Measurements from ENCODE around the gene LSAMP. TPM values are rescaled to one million over a fixed set of nuclear protein-coding genes. Genes with fewer than 3 reads are reported as not detected.
A peak's percentile ranks its signal among the peaks of the same experiment; 100 is the strongest.

The LSAMP gene
- total and polyA plus RNA-seq, 9 of the 15 experiments (the other 6 are each of a cell fraction or from before 2014, with no cell fraction given): 0.09 to 0.11 TPM; not detected in 7

GRCh38 chr3:116019254-116019763, 426.0 kb downstream of the LSAMP start:
- no peaks in the 10 kb centered on the region for H3K79me2 ChIP-seq (ENCODE audit: control insufficient read depth, insufficient read depth, low read length)
- FAIRE-seq: peak; percentile 80
- BruUV-seq (replicated peaks): no TSS peak
- H3K4me2 ChIP-seq (ENCODE audit: insufficient read depth, low read length): peak overlapping the region; percentile 39; the same call in 1 of the 2 replicates
- ChIA-PET CTCF (ENCODE audit: low intra/inter-chr PET ratio) (no interaction called here), POLR2A (interaction anchor here (0.6 kb wide), 1 partner anchor 8 kb away, joined by 3 read pairs; no protein-coding TSS in a partner anchor)
- H3K27me3 ChIP-seq (ENCODE audit: control insufficient read depth in 2 of 2, insufficient read depth in 2 of 2, low read length in 2 of 2): no peaks in the 10 kb centered on the region
- peaks cover 0 to 5% of the 10 kb centered on the region in 2 experiments; a peak in 2 of 5 replicates for H3K4me1 ChIP-seq (replicated peaks in 1 of 2; ENCODE audit: control insufficient read depth in 2 of 2, insufficient read depth in 2 of 2, low read length in 2 of 2)
- in situ Hi-C loops (cut with MboI) (no loop called here), intact Hi-C loops (cut with micrococcal nuclease) (no loop called here)
- H2AFZ ChIP-seq (ENCODE audit: low read depth, low read length): peak overlapping the region; percentile 78
- no peaks in the 10 kb centered on the region for H4K20me1 ChIP-seq (replicated peaks; ENCODE audit: control insufficient read depth, insufficient read depth, low read length)
- peak; percentile 64 for TF ChIP-seq C11orf30 (IDR thresholded peaks at IDR 0.05; ENCODE audit: low read depth)
- no peak for TF ChIP-seq MYNN (IDR thresholded peaks at IDR 0.05)
- no peak for TF ChIP-seq MYNN (CRISPR knock-in tag; IDR thresholded peaks at IDR 0.05)
- no peak for TF ChIP-seq E2F3 (CRISPR knock-in tag; IDR thresholded peaks at IDR 0.05)
- TF ChIP-seq TAL1 (IDR thresholded peaks at IDR 0.05): peak; percentile 16; the same call in 1 of the 2 replicates
- peak; percentile 16; the same call in 1 of the 2 replicates for TF ChIP-seq MAFG (tag; conservative IDR thresholded peaks at IDR 0.05)
- peak; percentile 23; the same call in 1 of the 2 replicates for TF ChIP-seq ARID1B (IDR thresholded peaks at IDR 0.05)
- no peak for TF ChIP-seq ZSCAN29 (IDR thresholded peaks at IDR 0.05)
- TF ChIP-seq TCF3 (CRISPR knock-in tag; IDR thresholded peaks at IDR 0.05): peak; percentile 35; the same call in 1 of the 2 replicates
- TF ChIP-seq ZNF316 (IDR thresholded peaks at IDR 0.05): peak; percentile 79
- TF ChIP-seq CBFA2T3 (IDR thresholded peaks at IDR 0.05): peak; percentile 44
- TF ChIP-seq FOXA1 (IDR thresholded peaks at IDR 0.05; ENCODE audit: borderline replicate concordance): no peak
- 22% methylated on average over 4 of the region's 4 CpGs for WGBS (ENCODE audit: insufficient coverage, low coverage, missing lambda C conversion rate)
- H3K27ac ChIP-seq (ENCODE audit: extremely low read depth, low read depth, low read length): no peak overlapping the region
- H3K9me3 ChIP-seq (replicated peaks; ENCODE audit: control insufficient read depth, insufficient read depth, low read depth, low read length): no peaks in the 10 kb centered on the region
- DNase-seq (ENCODE audit: extremely low read depth in 1 of 4, low spot score in 3 of 4): peak in 1 of 4 experiments; percentile 51
- no peak overlapping the region for H3K4me3 ChIP-seq
- no peak overlapping the region for H3K9ac ChIP-seq (ENCODE audit: insufficient read depth in 1 of 2, low read depth in 2 of 2, low read length in 2 of 2)
- no peaks in the 10 kb centered on the region for H3K9me1 ChIP-seq (ENCODE audit: control insufficient read depth, insufficient read depth, low read length)
- no peaks in the 10 kb centered on the region for H3K36me3 ChIP-seq (ENCODE audit: control insufficient read depth, insufficient read depth, low read length)
- ATAC-seq: peak; percentile 72
